Neural progenitor cell (in vitro differentiated cells): ENCODE measurements around the gene PDGFRB.

Source experiments
- EZH2 ChIP-seq: fragments of 200-600 bp; sonication (generic); IDR thresholded peaks from 2 replicates; pipeline ENCODE4 v1.6.1; 2017; ENCODE audit warnings: antibody characterized with exemption, mild to moderate bottlenecking, moderate library complexity
- EZH2phosphoT487 ChIP-seq: fragments of 200-600 bp; sonication (generic); IDR thresholded peaks from 2 replicates; pipeline ENCODE4 v1.6.1; 2017; ENCODE audit warnings: antibody characterized with exemption
- TF ChIP-seq, protein P1 (sequence below): fragments of 200-600 bp; sonication (generic); IDR thresholded peaks from 2 replicates; pipeline ENCODE4 v1.5.1; 2017; ENCODE audit warnings: antibody characterized with exemption, mild to moderate bottlenecking

DNA sequence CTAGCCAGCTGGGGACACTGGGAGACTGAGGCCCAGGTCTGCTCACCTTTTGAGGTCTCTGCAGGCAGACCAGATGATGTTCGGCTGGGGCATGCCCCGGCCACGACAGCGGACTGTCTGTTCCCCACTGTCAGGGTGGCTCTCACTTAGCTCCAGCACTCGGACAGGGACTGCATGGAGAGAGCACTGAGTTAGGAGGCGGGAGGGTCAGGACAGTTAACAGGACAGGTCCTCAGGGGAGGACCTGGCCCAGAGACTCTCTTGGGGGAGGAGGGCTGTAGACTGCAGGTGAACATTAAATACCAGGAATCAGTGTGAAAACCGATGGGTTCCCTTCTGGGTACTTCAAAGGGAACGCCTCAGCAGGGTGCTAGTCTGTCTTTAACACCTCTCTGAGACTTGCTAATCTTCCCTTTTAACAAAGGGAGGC, 25.1 kb downstream of the PDGFRB start:
- TF ChIP-seq EZH2phosphoT487 (no peak), EZH2 (no peak)
- TF ChIP-seq, protein P1, sequence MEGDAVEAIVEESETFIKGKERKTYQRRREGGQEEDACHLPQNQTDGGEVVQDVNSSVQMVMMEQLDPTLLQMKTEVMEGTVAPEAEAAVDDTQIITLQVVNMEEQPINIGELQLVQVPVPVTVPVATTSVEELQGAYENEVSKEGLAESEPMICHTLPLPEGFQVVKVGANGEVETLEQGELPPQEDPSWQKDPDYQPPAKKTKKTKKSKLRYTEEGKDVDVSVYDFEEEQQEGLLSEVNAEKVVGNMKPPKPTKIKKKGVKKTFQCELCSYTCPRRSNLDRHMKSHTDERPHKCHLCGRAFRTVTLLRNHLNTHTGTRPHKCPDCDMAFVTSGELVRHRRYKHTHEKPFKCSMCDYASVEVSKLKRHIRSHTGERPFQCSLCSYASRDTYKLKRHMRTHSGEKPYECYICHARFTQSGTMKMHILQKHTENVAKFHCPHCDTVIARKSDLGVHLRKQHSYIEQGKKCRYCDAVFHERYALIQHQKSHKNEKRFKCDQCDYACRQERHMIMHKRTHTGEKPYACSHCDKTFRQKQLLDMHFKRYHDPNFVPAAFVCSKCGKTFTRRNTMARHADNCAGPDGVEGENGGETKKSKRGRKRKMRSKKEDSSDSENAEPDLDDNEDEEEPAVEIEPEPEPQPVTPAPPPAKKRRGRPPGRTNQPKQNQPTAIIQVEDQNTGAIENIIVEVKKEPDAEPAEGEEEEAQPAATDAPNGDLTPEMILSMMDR, result no peak
